Suprapubic skin (tissue), 4 donors: Measurements from ENCODE around the gene RASIP1. TPM values are rescaled to one million over a fixed set of nuclear protein-coding genes. Genes with fewer than 3 reads are reported as not detected.
"Not testable (repeated sequence)": the region's sequence is repeated elsewhere in the genome, so short reads cannot be mapped to it uniquely, and the experiment has no call there.

Source experiments
- DNase-seq, 2 donors: peaks; one replicate each; pipeline ENCODE4 v3.0.0-alpha.2; 2019; ENCODE audit warnings: low spot score in 2 of 2
- H3K27ac ChIP-seq: fragments of 200-600 bp; sonication (generic); one replicate; pipeline ENCODE4 v1.5.1; 2019
- H3K27me3 ChIP-seq: fragments of 200-600 bp; sonication (generic); one replicate; pipeline ENCODE4 v1.5.1; 2019
- H3K36me3 ChIP-seq: fragments of 200-600 bp; sonication (generic); one replicate; pipeline ENCODE4 v1.5.1; 2019
- H3K4me1 ChIP-seq: fragments of 200-600 bp; sonication (generic); one replicate; pipeline ENCODE4 v1.5.1; 2019
- H3K4me3 ChIP-seq: fragments of 200-600 bp; sonication (generic); one replicate; pipeline ENCODE4 v1.5.1; 2019; ENCODE audit warnings: mild to moderate bottlenecking
- H3K9me3 ChIP-seq: fragments of 200-600 bp; sonication (generic); one replicate; pipeline ENCODE4 v1.5.1; 2019
- EP300 ChIP-seq: sonication (generic); formaldehyde crosslinking; IDR thresholded peaks from one replicate; pipeline ENCODE4 v1.6.1; 2017; ENCODE audit warnings: antibody characterized with exemption
- POLR2A ChIP-seq, 2 donors: fragments of 450-650 bp; IDR thresholded peaks; one replicate each; pipeline ENCODE4 v1.6.1; 2017; ENCODE audit warnings: antibody characterized with exemption in 2 of 2, mild to moderate bottlenecking in 2 of 2, moderate library complexity in 2 of 2
- POLR2AphosphoS5 ChIP-seq, 3 donors: sonication (generic); formaldehyde crosslinking; IDR thresholded peaks; one replicate each; pipeline ENCODE4 v1.6.1; 2017; ENCODE audit warnings: antibody characterized with exemption in 3 of 3
- WGBS: methylation state at CpG from one replicate; pipeline ENCODE4 v1.1.5; 2018; 5-methylcytosine and 5-hydroxymethylcytosine counted together
- total RNA-seq, 4 donors: library from RNA; depleted of rRNA; stranded (reverse); fragments of >200 nt; gene quantifications; one replicate each; pipeline ENCODE4 v1.1.0, GENCODE V29; 2016
- TF ChIP-seq, protein P1 (sequence below), 2 donors: fragments of 200-600 bp in 1 of 2; fragments of 450-650 bp in 1 of 2; sonication (generic) in 1 of 2; IDR thresholded peaks; one replicate each; pipeline ENCODE4 v1.5.1; 2016 to 2019; ENCODE audit warnings: antibody characterized with exemption in 2 of 2, mild to moderate bottlenecking in 1 of 2, moderate library complexity in 1 of 2

Gene RASIP1, protein sequence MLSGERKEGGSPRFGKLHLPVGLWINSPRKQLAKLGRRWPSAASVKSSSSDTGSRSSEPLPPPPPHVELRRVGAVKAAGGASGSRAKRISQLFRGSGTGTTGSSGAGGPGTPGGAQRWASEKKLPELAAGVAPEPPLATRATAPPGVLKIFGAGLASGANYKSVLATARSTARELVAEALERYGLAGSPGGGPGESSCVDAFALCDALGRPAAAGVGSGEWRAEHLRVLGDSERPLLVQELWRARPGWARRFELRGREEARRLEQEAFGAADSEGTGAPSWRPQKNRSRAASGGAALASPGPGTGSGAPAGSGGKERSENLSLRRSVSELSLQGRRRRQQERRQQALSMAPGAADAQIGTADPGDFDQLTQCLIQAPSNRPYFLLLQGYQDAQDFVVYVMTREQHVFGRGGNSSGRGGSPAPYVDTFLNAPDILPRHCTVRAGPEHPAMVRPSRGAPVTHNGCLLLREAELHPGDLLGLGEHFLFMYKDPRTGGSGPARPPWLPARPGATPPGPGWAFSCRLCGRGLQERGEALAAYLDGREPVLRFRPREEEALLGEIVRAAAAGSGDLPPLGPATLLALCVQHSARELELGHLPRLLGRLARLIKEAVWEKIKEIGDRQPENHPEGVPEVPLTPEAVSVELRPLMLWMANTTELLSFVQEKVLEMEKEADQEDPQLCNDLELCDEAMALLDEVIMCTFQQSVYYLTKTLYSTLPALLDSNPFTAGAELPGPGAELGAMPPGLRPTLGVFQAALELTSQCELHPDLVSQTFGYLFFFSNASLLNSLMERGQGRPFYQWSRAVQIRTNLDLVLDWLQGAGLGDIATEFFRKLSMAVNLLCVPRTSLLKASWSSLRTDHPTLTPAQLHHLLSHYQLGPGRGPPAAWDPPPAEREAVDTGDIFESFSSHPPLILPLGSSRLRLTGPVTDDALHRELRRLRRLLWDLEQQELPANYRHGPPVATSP
- total RNA-seq = 10 to 100 TPM in 1 of 4 donors, 1 to 10 TPM in 3; 5.1 to 16.1 (median 6.5) TPM

DNA sequence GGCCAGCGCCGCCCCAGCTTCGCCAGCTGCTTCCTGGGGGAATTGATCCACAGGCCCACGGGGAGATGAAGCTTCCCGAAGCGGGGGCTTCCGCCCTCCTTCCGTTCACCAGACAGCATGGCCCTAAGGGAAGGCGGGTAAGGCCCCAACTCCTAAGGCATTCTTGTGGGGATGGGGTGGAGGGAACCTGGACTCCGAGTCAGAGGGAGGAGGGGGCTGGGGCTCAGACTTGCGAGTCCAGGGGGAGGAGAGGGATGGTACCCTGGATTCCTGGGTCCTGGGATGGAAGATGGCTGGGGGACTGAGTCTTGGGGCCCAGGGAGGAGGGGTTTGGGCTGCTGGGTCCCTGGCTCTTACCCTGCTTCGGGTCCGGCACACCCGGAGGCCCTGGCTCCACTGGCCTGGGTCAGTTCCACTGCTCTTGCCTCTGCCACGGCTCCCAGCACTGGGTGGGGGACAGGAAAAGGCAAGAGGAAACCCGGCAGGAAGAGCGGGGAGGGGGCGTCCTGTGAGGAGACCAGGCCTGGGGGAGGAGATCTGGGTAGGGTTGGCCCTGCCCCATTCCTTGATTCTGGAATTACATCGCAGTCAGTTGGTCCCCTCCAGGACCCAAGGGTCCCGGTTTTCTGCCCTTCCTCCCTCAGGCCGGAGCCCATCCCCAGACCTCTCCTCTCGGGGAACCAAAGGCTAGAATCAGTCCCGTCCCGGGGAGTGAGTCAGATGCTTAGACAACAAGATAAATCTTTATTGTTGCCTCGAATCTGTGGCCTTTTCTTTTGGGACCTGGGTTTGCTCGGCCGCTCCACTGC is at the start of gene RASIP1:
Gene RASIP1, minus strand, starts transcription at position 447 of the 809 bp plus-strand sequence. Its CDS starts 328 bp downstream, at position 119.
- Histone ChIP-seq H3K9me3 (no peaks in the 10 kb centered on the region), H3K36me3 (no peaks in the 10 kb centered on the region), H3K27me3 (no peaks in the 10 kb centered on the region), H3K4me1 (peaks cover 34% of the 10 kb centered on the region), H3K27ac (peak within 1 kb of the TSS; percentile 69), H3K4me3 (peak within 1 kb of the TSS; percentile 61)
- TF ChIP-seq, protein P1, sequence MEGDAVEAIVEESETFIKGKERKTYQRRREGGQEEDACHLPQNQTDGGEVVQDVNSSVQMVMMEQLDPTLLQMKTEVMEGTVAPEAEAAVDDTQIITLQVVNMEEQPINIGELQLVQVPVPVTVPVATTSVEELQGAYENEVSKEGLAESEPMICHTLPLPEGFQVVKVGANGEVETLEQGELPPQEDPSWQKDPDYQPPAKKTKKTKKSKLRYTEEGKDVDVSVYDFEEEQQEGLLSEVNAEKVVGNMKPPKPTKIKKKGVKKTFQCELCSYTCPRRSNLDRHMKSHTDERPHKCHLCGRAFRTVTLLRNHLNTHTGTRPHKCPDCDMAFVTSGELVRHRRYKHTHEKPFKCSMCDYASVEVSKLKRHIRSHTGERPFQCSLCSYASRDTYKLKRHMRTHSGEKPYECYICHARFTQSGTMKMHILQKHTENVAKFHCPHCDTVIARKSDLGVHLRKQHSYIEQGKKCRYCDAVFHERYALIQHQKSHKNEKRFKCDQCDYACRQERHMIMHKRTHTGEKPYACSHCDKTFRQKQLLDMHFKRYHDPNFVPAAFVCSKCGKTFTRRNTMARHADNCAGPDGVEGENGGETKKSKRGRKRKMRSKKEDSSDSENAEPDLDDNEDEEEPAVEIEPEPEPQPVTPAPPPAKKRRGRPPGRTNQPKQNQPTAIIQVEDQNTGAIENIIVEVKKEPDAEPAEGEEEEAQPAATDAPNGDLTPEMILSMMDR (IDR thresholded peaks at IDR 0.05) = no peak
- TF ChIP-seq EP300 = no peak
- no peak for TF ChIP-seq POLR2AphosphoS5 (IDR thresholded peaks at IDR 0.05)
- TF ChIP-seq POLR2A (IDR thresholded peaks at IDR 0.05) = no peak
- WGBS = 47% methylated on average over 26 of the region's 27 CpGs
- no peak for DNase-seq

DNA sequence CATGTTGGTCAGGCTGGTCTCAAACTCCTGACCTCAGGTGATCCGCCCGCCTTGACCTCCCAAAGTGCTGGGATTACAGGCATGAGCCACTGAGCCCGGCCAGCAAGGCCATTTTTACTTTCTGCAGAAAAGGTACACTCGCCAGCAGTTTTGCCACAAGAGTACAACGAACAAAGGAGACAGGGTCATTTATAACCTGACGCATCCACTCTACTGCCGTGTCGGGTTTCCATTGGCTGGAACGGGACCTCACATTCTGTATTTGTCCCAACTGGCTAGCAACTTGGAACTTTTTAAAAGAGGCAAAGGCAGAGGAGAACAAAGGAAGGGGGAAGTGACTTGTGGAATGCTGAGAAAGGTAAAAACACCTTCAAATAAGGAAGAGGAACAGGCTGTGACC is 46.9 kb upstream of the RASIP1 start:
- H3K36me3 ChIP-seq, DNase-seq, H3K27ac ChIP-seq, H3K27me3 ChIP-seq, H3K9me3 ChIP-seq, H3K4me3 ChIP-seq: not testable (repeated sequence)
- 88% methylated on average over 9 of the region's 9 CpGs for WGBS
- peaks cover 13% of the 10 kb centered on the region for H3K4me1 ChIP-seq

DNA sequence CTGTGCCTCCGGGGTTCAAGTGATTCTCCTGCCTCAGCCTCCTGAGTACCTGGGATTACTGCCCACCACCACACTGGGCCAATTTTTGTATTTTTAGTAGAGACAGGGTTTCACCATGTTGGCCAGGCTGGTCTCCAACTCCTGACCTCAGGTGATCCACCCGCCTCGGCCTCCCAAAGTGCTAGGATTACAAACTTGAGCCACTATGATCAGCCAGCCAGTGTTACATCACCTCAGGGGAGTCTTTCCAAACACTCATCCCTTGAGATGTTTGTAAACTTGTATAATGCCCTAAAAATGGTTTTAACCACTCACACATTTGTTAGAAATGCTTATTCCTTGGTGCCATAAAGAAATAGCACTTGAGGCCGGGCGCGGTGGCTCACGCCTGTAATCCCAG is 46.0 kb upstream of the RASIP1 start:
- H3K27me3 ChIP-seq, H3K36me3 ChIP-seq, DNase-seq, H3K9me3 ChIP-seq, H3K27ac ChIP-seq, H3K4me3 ChIP-seq: not testable (repeated sequence)
- peaks cover 21% of the 10 kb centered on the region for H3K4me1 ChIP-seq
- WGBS = 95% methylated on average over 7 of the region's 7 CpGs

DNA sequence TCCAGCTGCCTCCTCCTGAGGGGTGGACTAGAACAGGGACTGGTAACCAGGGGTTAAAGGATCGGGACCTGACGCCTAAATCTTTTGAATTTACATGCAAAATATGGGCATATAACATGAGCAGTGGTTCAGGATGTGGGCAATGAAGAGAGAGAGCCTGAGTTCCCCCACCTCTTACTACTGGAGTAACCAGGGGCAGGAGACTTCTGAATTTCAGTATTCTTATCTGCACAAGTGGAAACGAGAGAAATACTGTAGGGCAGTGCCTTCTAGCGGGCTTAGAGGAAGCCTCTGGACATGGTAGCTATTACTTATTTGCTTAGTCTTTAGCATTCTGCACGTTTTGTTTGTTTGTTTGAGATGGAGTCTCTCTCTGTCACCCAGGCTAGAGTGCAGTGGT is 44.1 kb upstream of the RASIP1 start:
- no peaks in the 10 kb centered on the region for H3K27me3 ChIP-seq
- 87% methylated on average over 5 of the region's 5 CpGs for WGBS
- no peaks in the 10 kb centered on the region for H3K9me3 ChIP-seq
- H3K36me3 ChIP-seq = no peaks in the 10 kb centered on the region
- DNase-seq = no peak
- TF ChIP-seq POLR2A (IDR thresholded peaks at IDR 0.05) = no peak
- no peak for TF ChIP-seq EP300
- TF ChIP-seq, protein P1 (IDR thresholded peaks at IDR 0.05) = no peak
- TF ChIP-seq POLR2AphosphoS5 (IDR thresholded peaks at IDR 0.05) = no peak
- no peak overlapping the region for H3K27ac ChIP-seq
- peaks cover 28% of the 10 kb centered on the region for H3K4me1 ChIP-seq
- no peak overlapping the region for H3K4me3 ChIP-seq

DNA sequence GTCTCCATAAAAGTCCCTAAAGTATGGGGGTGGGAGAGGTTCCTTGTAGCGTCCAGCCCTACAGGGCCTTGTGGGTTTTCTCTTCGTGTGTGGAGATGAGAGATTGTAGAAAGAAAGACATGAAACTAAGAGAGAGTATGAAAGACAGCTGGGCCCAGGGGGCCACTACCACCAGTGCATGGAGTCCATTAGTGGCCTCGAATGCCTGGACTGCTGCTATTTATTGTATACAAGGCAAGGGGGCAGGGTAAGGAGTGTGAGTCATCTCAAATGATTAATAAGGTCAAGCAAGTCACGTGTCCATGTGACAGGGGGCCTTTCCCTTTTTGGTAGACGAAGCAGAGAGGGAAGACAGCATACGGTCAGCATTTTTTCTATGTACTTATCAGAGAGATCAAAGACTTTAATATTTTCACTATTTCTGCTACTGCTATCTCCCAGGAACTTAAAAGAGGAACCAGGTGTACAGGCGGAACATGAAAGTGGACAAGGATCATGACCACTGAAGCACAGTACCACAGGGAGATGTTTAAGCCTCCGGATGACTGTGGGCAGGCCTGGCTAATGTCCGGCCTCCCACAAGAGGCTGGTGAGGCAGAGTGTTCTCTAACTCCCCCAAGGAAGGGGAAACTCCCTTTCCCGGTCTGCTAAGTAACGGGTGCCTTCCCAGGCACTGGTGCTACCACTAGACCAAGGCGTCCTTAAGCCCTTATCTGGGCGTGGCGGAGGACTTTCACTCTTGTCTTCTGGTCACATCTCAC is 40.4 kb upstream of the RASIP1 start:
- TF ChIP-seq, protein P1 (IDR thresholded peaks at IDR 0.05) = no peak
- TF ChIP-seq POLR2AphosphoS5 (IDR thresholded peaks at IDR 0.05) (no peak), EP300 (no peak), POLR2A (IDR thresholded peaks at IDR 0.05) (no peak)
- no peak for DNase-seq
- H3K9me3 ChIP-seq = no peaks in the 10 kb centered on the region
- H3K4me3 ChIP-seq = no peak overlapping the region
- no peaks in the 10 kb centered on the region for H3K36me3 ChIP-seq
- no peaks in the 10 kb centered on the region for H3K27me3 ChIP-seq
- H3K27ac ChIP-seq = peak overlapping the region; percentile 54
- 55% methylated on average over 14 of the region's 14 CpGs for WGBS
- H3K4me1 ChIP-seq = peaks cover 23% of the 10 kb centered on the region
